ENCODE measurements around the gene DNMBP. TPM values are rescaled to one million over a fixed set of nuclear protein-coding genes. Genes with fewer than 3 reads are reported as not detected.
"Not testable (repeated sequence)": the region's sequence is repeated elsewhere in the genome, so short reads cannot be mapped to it uniquely, and the experiment has no call there.

The DNMBP gene
- total RNA-seq, 1 experiment from 2014 or later = 5.3 TPM

- in situ Hi-C loops (cut with HindIII; ENCODE audit: low pct_unique_long_range_greater_than_20kb, low sequenced_read_pairs) = no loop called here
- DNase-seq (ENCODE audit: low read depth, low spot score) = peak; percentile 77
Measured at GRCh38 chr10:99906470-99906869, 103.3 kb downstream of the DNMBP start.

GRCh38 chr10:99905971-99906370 lies 103.8 kb downstream of the DNMBP start:
- in situ Hi-C loops (cut with HindIII; ENCODE audit: low pct_unique_long_range_greater_than_20kb, low sequenced_read_pairs) = no loop called here
- DNase-seq (ENCODE audit: low read depth, low spot score) = no peak

GRCh38 chr10:99895867-99896266 lies 113.9 kb downstream of the DNMBP start:
- in situ Hi-C loops (cut with HindIII; ENCODE audit: low pct_unique_long_range_greater_than_20kb, low sequenced_read_pairs) = no loop called here
- DNase-seq (ENCODE audit: low read depth, low spot score) = no peak

GRCh38 chr10:99895066-99895465 lies 114.7 kb downstream of the DNMBP start:
- in situ Hi-C loops (cut with HindIII; ENCODE audit: low pct_unique_long_range_greater_than_20kb, low sequenced_read_pairs); DNase-seq (ENCODE audit: low read depth, low spot score): not testable (repeated sequence)

GRCh38 chr10:99894613-99895012 lies 115.1 kb downstream of the DNMBP start:
- in situ Hi-C loops (cut with HindIII; ENCODE audit: low pct_unique_long_range_greater_than_20kb, low sequenced_read_pairs) = no loop called here

GRCh38 chr10:99888622-99889021 lies 121.1 kb downstream of the DNMBP start:
- in situ Hi-C loops (cut with HindIII; ENCODE audit: low pct_unique_long_range_greater_than_20kb, low sequenced_read_pairs) = no loop called here
- DNase-seq (ENCODE audit: low read depth, low spot score) = no peak

More at GRCh38 chr10:99894613-99895012, 115.1 kb downstream of the DNMBP start:
- no peak for DNase-seq (ENCODE audit: low read depth, low spot score)

- no peak for DNase-seq (ENCODE audit: low read depth, low spot score)
- in situ Hi-C loops (cut with HindIII; ENCODE audit: low pct_unique_long_range_greater_than_20kb, low sequenced_read_pairs) = no loop called here
Measured at GRCh38 chr10:99883523-99883922, 126.2 kb downstream of the DNMBP start.

GRCh38 chr10:99881371-99881770 lies 128.4 kb downstream of the DNMBP start:
- DNase-seq (ENCODE audit: low read depth, low spot score) = no peak
- in situ Hi-C loops (cut with HindIII; ENCODE audit: low pct_unique_long_range_greater_than_20kb, low sequenced_read_pairs) = no loop called here

- no peak for DNase-seq (ENCODE audit: low read depth, low spot score)
- in situ Hi-C loops (cut with HindIII; ENCODE audit: low pct_unique_long_range_greater_than_20kb, low sequenced_read_pairs) = no loop called here
Measured at GRCh38 chr10:99880080-99880835, 129.5 kb downstream of the DNMBP start.

GRCh38 chr10:99875473-99875872 lies 134.3 kb downstream of the DNMBP start:
- no peak for DNase-seq (ENCODE audit: low read depth, low spot score)
- in situ Hi-C loops (cut with HindIII; ENCODE audit: low pct_unique_long_range_greater_than_20kb, low sequenced_read_pairs) = no loop called here

GRCh38 chr10:99874341-99875085 lies 135.2 kb downstream of the DNMBP start:
- DNase-seq (ENCODE audit: low read depth, low spot score) = no peak
- in situ Hi-C loops (cut with HindIII; ENCODE audit: low pct_unique_long_range_greater_than_20kb, low sequenced_read_pairs) = no loop called here

GRCh38 chr10:99873846-99874245 lies 135.9 kb downstream of the DNMBP start:
- no peak for DNase-seq (ENCODE audit: low read depth, low spot score)
- in situ Hi-C loops (cut with HindIII; ENCODE audit: low pct_unique_long_range_greater_than_20kb, low sequenced_read_pairs) = no loop called here

GRCh38 chr10:99872367-99873162 lies 137.2 kb downstream of the DNMBP start:
- no peak for DNase-seq (ENCODE audit: low read depth, low spot score)
- in situ Hi-C loops (cut with HindIII; ENCODE audit: low pct_unique_long_range_greater_than_20kb, low sequenced_read_pairs) = no loop called here

GRCh38 chr10:99870123-99870730 lies 139.5 kb downstream of the DNMBP start:
- in situ Hi-C loops (cut with HindIII; ENCODE audit: low pct_unique_long_range_greater_than_20kb, low sequenced_read_pairs) = no loop called here
- no peak for DNase-seq (ENCODE audit: low read depth, low spot score)

- no peak for DNase-seq (ENCODE audit: low read depth, low spot score)
- in situ Hi-C loops (cut with HindIII; ENCODE audit: low pct_unique_long_range_greater_than_20kb, low sequenced_read_pairs) = no loop called here
Measured at GRCh38 chr10:99869581-99870122, 140.1 kb downstream of the DNMBP start.

GRCh38 chr10:99867250-99867649 lies 142.5 kb downstream of the DNMBP start:
- in situ Hi-C loops (cut with HindIII; ENCODE audit: low pct_unique_long_range_greater_than_20kb, low sequenced_read_pairs); DNase-seq (ENCODE audit: low read depth, low spot score): not testable (repeated sequence)

- in situ Hi-C loops (cut with HindIII; ENCODE audit: low pct_unique_long_range_greater_than_20kb, low sequenced_read_pairs) = not testable (repeated sequence)
- DNase-seq (ENCODE audit: low read depth, low spot score) = peak; percentile 35
Measured at GRCh38 chr10:99863535-99864240, 146.1 kb downstream of the DNMBP start.

Data from SK-MEL-5 (cell line).